GM12878 (cell line): ENCODE measurements around the gene PTPN18. TPM values are rescaled to one million over a fixed set of nuclear protein-coding genes. Genes with fewer than 3 reads are reported as not detected.

Experiments
- CEBPB ChIP-seq, 2 experiments: fragments of 150-350 bp in 1 of 2; IDR thresholded peaks; 2 replicates each; pipeline ENCODE4 v1.6.1; 2012 to 2014; ENCODE audit warnings: low read depth in 2 of 2, low read length in 2 of 2, borderline replicate concordance in 1 of 2, inconsistent platforms in 1 of 2
- GATAD2B ChIP-seq: fragments of 450-650 bp; conservative IDR thresholded peaks from 2 replicates; pipeline ENCODE4 v1.6.1; 2017; ENCODE audit warnings: low read depth, mild to moderate bottlenecking, moderate library complexity
- KDM1A ChIP-seq: fragments of 200-600 bp; sonication (generic); IDR thresholded peaks from 2 replicates; pipeline ENCODE4 v1.6.1; 2016; ENCODE audit warnings: borderline replicate concordance
- MTA3 ChIP-seq: IDR thresholded peaks from 2 replicates; pipeline ENCODE4 v1.6.1; 2012; ENCODE audit warnings: low read length, inconsistent platforms, borderline replicate concordance
- RAD21 ChIP-seq: IDR thresholded peaks from 2 replicates; pipeline ENCODE4 v1.6.1; 2011; ENCODE audit warnings: mild to moderate bottlenecking, low read depth, low read length, moderate library complexity; ENCODE audit not compliant: insufficient read depth
- RAD51 ChIP-seq: fragments of 450-650 bp; IDR thresholded peaks from 2 replicates; pipeline ENCODE4 v1.6.1; 2016; ENCODE audit warnings: moderate library complexity, mild to moderate bottlenecking, inconsistent platforms
- RFX5 ChIP-seq: IDR thresholded peaks from 2 replicates; pipeline ENCODE4 v1.6.1; 2011; ENCODE audit warnings: low read depth, low read length, improper control_type of control experiment
- TCF3 ChIP-seq: IDR thresholded peaks from 2 replicates; pipeline ENCODE4 v1.6.1; 2012; ENCODE audit warnings: low read depth, mild to moderate bottlenecking, low read length, borderline replicate concordance; ENCODE audit not compliant: insufficient read depth
- YY1 ChIP-seq: IDR thresholded peaks from 2 replicates; pipeline ENCODE4 v1.6.1; 2011; ENCODE audit warnings: low read depth, mild to moderate bottlenecking, low read length
- polyA plus RNA-seq, 11 experiments: library from polyadenylated mRNA; depleted of rRNA in 4 of 11; unstranded in 6 of 11; stranded (reverse) in 5 of 11; fragments of >200 nt; fragmentation: Nextera tagmentation in 4 of 11; fragmentation: Illumina TruSeq in 1 of 11; extraction: Ambion mirVana in 4 of 11; extraction: Trizol in 1 of 11; gene quantifications; 1 replicate in 1 of 11; 2 replicates in 10 of 11; pipeline versions ENCODE4 v1.2.1 to v1.2.3, GENCODE V29; 2011 to 2016; ENCODE audit warnings: inconsistent platforms in 2 of 11, missing spikeins in 2 of 11, low read depth in 1 of 11
- total RNA-seq, 4 experiments: library from RNA; depleted of rRNA in 3 of 4; stranded (reverse); fragments of >200 nt in 3 of 4; fragmentation: Illumina TruSeq in 1 of 4; extraction: Trizol in 1 of 4; gene quantifications; 2 replicates each; pipeline versions ENCODE4 v1.2.1 to v1.2.3, GENCODE V29; 2013 to 2021
- TF ChIP-seq, protein P1 (sequence below): fragments of 450-650 bp; IDR thresholded peaks from 2 replicates; pipeline ENCODE4 v1.6.1; 2017; ENCODE audit warnings: low read depth, mild to moderate bottlenecking, moderate library complexity
- TF ChIP-seq, protein P2 (sequence below): IDR thresholded peaks from 2 replicates; pipeline ENCODE4 v1.6.1; 2012; ENCODE audit warnings: low read depth, low read length, improper control_type of control experiment
- TF ChIP-seq, protein P3 (sequence below): fragments of 450-650 bp; IDR thresholded peaks from 2 replicates; pipeline ENCODE4 v1.6.1; 2018; ENCODE audit warnings: mild to moderate bottlenecking, low read depth, moderate library complexity; ENCODE audit not compliant: partially characterized antibody
- TF ChIP-seq, protein P4 (sequence below): fragments of 150-350 bp; IDR thresholded peaks from 2 replicates; pipeline ENCODE4 v1.6.1; 2016; ENCODE audit warnings: low read depth, low read length
- TF ChIP-seq, protein P5 (sequence below): fragments of 450-650 bp; formaldehyde crosslinking; IDR thresholded peaks from 2 replicates; pipeline ENCODE4 v1.4.0; 2020; ENCODE audit warnings: mild to moderate bottlenecking, moderate library complexity

PTPN18 gene
- total and polyA plus RNA-seq, 10 of the 15 experiments (the other 5 are each of a cell fraction or from before 2014, with no cell fraction given), result 14.8 to 89.9 (median 43.4) TPM

DNA sequence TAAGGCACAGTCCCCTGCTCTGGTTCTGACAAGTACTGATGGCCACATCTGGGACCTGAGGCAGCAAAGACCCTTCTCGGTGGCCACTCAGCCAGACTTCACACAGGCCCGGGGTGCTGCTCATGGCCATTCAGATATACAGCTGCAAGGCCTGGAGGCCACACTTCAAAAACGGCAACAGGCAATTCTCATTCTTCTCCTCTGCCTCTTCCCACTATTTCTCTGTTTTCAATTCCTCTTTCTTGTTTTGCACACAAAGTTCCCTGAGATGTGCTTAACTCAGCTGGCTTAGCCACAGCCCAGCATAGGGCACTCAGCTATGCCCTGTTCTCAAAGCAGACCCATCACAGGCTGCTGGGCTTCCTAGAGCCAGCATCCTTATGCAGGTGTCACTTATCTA, 29.9 kb downstream of the PTPN18 start (continued):
- TF ChIP-seq, protein P1, sequence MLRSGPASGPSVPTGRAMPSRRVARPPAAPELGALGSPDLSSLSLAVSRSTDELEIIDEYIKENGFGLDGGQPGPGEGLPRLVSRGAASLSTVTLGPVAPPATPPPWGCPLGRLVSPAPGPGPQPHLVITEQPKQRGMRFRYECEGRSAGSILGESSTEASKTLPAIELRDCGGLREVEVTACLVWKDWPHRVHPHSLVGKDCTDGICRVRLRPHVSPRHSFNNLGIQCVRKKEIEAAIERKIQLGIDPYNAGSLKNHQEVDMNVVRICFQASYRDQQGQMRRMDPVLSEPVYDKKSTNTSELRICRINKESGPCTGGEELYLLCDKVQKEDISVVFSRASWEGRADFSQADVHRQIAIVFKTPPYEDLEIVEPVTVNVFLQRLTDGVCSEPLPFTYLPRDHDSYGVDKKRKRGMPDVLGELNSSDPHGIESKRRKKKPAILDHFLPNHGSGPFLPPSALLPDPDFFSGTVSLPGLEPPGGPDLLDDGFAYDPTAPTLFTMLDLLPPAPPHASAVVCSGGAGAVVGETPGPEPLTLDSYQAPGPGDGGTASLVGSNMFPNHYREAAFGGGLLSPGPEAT, result 0 out of 2 replicates have a peak, but pooled peaks have one; percentile 47
- TF ChIP-seq, protein P2, sequence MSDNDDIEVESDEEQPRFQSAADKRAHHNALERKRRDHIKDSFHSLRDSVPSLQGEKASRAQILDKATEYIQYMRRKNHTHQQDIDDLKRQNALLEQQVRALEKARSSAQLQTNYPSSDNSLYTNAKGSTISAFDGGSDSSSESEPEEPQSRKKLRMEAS, result no peak
- TF ChIP-seq, protein P3, sequence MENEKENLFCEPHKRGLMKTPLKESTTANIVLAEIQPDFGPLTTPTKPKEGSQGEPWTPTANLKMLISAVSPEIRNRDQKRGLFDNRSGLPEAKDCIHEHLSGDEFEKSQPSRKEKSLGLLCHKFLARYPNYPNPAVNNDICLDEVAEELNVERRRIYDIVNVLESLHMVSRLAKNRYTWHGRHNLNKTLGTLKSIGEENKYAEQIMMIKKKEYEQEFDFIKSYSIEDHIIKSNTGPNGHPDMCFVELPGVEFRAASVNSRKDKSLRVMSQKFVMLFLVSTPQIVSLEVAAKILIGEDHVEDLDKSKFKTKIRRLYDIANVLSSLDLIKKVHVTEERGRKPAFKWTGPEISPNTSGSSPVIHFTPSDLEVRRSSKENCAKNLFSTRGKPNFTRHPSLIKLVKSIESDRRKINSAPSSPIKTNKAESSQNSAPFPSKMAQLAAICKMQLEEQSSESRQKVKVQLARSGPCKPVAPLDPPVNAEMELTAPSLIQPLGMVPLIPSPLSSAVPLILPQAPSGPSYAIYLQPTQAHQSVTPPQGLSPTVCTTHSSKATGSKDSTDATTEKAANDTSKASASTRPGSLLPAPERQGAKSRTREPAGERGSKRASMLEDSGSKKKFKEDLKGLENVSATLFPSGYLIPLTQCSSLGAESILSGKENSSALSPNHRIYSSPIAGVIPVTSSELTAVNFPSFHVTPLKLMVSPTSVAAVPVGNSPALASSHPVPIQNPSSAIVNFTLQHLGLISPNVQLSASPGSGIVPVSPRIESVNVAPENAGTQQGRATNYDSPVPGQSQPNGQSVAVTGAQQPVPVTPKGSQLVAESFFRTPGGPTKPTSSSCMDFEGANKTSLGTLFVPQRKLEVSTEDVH, result no peak
- TF ChIP-seq, protein P4, sequence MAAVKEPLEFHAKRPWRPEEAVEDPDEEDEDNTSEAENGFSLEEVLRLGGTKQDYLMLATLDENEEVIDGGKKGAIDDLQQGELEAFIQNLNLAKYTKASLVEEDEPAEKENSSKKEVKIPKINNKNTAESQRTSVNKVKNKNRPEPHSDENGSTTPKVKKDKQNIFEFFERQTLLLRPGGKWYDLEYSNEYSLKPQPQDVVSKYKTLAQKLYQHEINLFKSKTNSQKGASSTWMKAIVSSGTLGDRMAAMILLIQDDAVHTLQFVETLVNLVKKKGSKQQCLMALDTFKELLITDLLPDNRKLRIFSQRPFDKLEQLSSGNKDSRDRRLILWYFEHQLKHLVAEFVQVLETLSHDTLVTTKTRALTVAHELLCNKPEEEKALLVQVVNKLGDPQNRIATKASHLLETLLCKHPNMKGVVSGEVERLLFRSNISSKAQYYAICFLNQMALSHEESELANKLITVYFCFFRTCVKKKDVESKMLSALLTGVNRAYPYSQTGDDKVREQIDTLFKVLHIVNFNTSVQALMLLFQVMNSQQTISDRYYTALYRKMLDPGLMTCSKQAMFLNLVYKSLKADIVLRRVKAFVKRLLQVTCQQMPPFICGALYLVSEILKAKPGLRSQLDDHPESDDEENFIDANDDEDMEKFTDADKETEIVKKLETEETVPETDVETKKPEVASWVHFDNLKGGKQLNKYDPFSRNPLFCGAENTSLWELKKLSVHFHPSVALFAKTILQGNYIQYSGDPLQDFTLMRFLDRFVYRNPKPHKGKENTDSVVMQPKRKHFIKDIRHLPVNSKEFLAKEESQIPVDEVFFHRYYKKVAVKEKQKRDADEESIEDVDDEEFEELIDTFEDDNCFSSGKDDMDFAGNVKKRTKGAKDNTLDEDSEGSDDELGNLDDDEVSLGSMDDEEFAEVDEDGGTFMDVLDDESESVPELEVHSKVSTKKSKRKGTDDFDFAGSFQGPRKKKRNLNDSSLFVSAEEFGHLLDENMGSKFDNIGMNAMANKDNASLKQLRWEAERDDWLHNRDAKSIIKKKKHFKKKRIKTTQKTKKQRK, result no peak
- no peak for TF ChIP-seq KDM1A
- TF ChIP-seq RFX5, result no peak
- no peak for TF ChIP-seq RAD21
- no peak for TF ChIP-seq GATAD2B
- no peak for TF ChIP-seq RAD51
- no peak for TF ChIP-seq CEBPB (IDR thresholded peaks at IDR 0.05; ENCODE audit: borderline replicate concordance in 1 of 2, low read depth in 2 of 2, low read length in 2 of 2)
- TF ChIP-seq MTA3, result peak; percentile 65; the same call in 1 of the 2 replicates
- TF ChIP-seq YY1, result no peak
- TF ChIP-seq, protein P5, sequence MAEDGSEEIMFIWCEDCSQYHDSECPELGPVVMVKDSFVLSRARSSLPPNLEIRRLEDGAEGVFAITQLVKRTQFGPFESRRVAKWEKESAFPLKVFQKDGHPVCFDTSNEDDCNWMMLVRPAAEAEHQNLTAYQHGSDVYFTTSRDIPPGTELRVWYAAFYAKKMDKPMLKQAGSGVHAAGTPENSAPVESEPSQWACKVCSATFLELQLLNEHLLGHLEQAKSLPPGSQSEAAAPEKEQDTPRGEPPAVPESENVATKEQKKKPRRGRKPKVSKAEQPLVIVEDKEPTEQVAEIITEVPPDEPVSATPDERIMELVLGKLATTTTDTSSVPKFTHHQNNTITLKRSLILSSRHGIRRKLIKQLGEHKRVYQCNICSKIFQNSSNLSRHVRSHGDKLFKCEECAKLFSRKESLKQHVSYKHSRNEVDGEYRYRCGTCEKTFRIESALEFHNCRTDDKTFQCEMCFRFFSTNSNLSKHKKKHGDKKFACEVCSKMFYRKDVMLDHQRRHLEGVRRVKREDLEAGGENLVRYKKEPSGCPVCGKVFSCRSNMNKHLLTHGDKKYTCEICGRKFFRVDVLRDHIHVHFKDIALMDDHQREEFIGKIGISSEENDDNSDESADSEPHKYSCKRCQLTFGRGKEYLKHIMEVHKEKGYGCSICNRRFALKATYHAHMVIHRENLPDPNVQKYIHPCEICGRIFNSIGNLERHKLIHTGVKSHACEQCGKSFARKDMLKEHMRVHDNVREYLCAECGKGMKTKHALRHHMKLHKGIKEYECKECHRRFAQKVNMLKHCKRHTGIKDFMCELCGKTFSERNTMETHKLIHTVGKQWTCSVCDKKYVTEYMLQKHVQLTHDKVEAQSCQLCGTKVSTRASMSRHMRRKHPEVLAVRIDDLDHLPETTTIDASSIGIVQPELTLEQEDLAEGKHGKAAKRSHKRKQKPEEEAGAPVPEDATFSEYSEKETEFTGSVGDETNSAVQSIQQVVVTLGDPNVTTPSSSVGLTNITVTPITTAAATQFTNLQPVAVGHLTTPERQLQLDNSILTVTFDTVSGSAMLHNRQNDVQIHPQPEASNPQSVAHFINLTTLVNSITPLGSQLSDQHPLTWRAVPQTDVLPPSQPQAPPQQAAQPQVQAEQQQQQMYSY (CRISPR knock-in tag), result no peak
- no peak for TF ChIP-seq TCF3
